GM18507 (cell line): ENCODE results near the gene LAMA4.

Experiments
- DNase-seq: peaks from one replicate; pipeline ENCODE4 v3.0.0; 2011; ENCODE audit warnings: low read depth; ENCODE audit not compliant: insufficient read length; ENCODE audit errors: extremely low spot score
- FAIRE-seq: peaks from 2 replicates; lab custom pipeline; 2011; peaks lifted over from hg19 to GRCh38; lab: Jason Lieb, UNC

Gene LAMA4

GRCh38 chr6:112163295-112164257, 90.8 kb downstream of the LAMA4 start:
- peak; percentile 91 for FAIRE-seq
- DNase-seq, result peak; percentile 42

- FAIRE-seq (no peak), DNase-seq (no peak)
Measured at GRCh38 chr6:112160745-112161144, 93.6 kb downstream of the LAMA4 start.

GRCh38 chr6:112156668-112157067, 97.7 kb downstream of the LAMA4 start:
- no peak for FAIRE-seq

GRCh38 chr6:112155886-112156285, 98.5 kb downstream of the LAMA4 start:
- no peak for DNase-seq
- no peak for FAIRE-seq

More at GRCh38 chr6:112156668-112157067, 97.7 kb downstream of the LAMA4 start:
- DNase-seq, result no peak

GRCh38 chr6:112154711-112155110, 99.7 kb downstream of the LAMA4 start:
- DNase-seq (no peak), FAIRE-seq (no peak)

- DNase-seq, result no peak
- FAIRE-seq, result no peak
Measured at GRCh38 chr6:112153926-112154607, 100.3 kb downstream of the LAMA4 start.

GRCh38 chr6:112150363-112150762, 104.0 kb downstream of the LAMA4 start:
- no peak for FAIRE-seq

GRCh38 chr6:112149719-112150263, 104.6 kb downstream of the LAMA4 start:
- DNase-seq (no peak), FAIRE-seq (no peak)

More at GRCh38 chr6:112150363-112150762, 104.0 kb downstream of the LAMA4 start:
- DNase-seq, result no peak

GRCh38 chr6:112149236-112149635, 105.1 kb downstream of the LAMA4 start:
- FAIRE-seq (no peak), DNase-seq (no peak)

GRCh38 chr6:112148103-112148502, 106.3 kb downstream of the LAMA4 start:
- FAIRE-seq (no peak), DNase-seq (no peak)

GRCh38 chr6:112145080-112145573, 109.2 kb downstream of the LAMA4 start:
- no peak for DNase-seq
- FAIRE-seq, result no peak

- DNase-seq (no peak), FAIRE-seq (no peak)
Measured at GRCh38 chr6:112144145-112144926, 110.0 kb downstream of the LAMA4 start.

GRCh38 chr6:112141707-112142106, 112.7 kb downstream of the LAMA4 start:
- FAIRE-seq (no peak), DNase-seq (no peak)

GRCh38 chr6:112139052-112139451, 115.3 kb downstream of the LAMA4 start:
- FAIRE-seq (no peak), DNase-seq (no peak)

- DNase-seq (no peak), FAIRE-seq (no peak)
Measured at GRCh38 chr6:112130878-112131277, 123.5 kb downstream of the LAMA4 start.

GRCh38 chr6:112128208-112128607, 126.2 kb downstream of the LAMA4 start:
- no peak for DNase-seq
- FAIRE-seq, result no peak

GRCh38 chr6:112123982-112124381, 130.4 kb downstream of the LAMA4 start:
- DNase-seq, result no peak
- FAIRE-seq, result no peak

- FAIRE-seq (no peak), DNase-seq (no peak)
Measured at GRCh38 chr6:112122756-112123155, 131.6 kb downstream of the LAMA4 start.

- no peak for DNase-seq
- no peak for FAIRE-seq
Measured at GRCh38 chr6:112118034-112118433, 136.3 kb downstream of the LAMA4 start.
